NCI-H2227 (cell line): ENCODE results near the gene PTPRG.
"Not testable (repeated sequence)": the region's sequence is repeated elsewhere in the genome, so short reads cannot be mapped to it uniquely, and the experiment has no call there.

Experiments
- DNase-seq: peaks from one replicate; lab custom pipeline; 2025; ENCODE audit not compliant: unreplicated experiment; lab: John Stamatoyannopoulos, UW

PTPRG gene

DNA sequence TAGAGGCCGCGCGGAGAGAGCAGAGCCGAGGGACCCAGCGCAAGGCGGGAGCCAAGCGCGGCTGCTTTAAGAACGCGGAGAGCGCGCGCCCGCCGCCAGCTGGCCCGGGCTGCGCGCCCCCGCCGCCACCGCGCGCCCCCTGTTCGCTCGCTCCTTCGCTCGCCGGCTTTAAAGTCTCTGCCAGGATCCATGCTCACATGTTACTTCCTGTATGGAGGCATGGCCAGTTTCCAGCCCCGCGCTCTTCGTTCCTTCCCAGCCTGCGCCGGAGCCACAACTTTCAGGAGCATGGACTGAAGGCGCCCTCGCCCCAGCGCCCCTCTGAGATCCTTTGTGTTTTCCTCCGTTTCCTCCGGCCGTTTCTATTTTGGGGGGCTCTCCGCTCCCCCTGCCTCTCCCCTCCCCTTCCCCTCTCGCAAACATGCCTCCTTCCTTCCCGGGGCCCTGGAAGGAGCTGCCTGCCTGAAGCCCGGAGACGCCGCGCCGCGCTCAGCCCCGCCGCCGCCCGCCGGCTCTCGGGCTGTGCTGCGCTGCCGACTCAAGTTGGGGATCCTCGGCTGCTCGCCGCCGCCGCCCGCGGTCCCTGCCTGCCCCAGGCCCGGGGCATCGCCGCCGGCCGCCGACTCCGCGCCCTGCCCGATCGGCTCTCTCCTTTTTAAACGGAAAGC, at the start of gene PTPRG:
Gene PTPRG (plus strand): TSS at position 198 of the 668 bp plus-strand sequence. CDS start 717 bp downstream, outside the sequence.
- DNase-seq: peak; percentile 89

DNA sequence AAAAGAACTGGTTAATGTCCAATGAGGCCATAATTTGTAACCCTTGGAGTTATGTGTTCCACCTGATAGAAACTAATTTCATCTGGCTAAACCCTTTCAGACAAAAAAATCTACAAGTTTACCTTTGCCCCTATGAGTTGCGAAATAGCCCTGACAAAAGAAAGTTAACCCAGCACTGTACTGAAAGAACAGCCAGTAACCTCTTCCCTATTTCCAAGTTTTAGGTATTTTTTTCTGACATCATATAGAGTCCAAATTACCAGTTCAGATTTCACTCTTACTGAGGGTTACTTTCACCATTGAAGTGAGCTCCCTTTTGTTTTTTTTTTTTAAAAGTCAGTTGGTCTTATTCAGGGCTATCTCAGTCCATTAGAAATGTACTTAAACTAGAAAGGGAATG, 42.8 kb upstream of the PTPRG start:
- no peak for DNase-seq

DNA sequence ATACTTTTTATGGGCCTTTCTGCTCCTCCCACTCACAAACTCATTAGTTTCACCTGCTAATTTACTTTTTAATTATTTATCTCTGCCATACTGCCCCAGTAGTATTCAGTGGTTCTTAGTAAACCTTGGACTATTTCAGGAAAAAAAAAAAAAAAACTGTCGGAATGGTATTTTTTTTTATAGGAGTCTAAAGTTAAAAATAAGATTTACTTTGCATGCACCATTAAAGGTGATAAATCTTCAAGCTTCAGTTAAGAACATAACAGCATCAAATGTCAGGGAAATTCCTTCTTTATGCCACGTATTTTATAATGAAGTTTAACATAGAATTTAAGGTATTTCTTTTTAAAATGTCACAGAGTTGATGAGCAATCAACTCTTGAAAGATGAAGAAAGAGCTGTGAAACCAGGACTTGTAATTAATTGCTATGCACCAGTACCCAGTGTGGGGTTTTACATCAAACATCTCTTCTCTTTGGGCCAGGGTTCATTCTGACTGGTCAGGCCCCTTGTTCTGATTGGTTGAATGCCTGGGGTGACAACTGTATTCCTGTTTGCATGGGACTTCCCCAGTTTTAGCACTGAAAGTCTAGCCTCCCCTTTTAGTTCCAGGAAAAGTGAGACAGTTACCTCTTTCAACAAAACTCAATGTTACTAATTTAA, 40.3 kb upstream of the PTPRG start:
- no peak for DNase-seq

DNA sequence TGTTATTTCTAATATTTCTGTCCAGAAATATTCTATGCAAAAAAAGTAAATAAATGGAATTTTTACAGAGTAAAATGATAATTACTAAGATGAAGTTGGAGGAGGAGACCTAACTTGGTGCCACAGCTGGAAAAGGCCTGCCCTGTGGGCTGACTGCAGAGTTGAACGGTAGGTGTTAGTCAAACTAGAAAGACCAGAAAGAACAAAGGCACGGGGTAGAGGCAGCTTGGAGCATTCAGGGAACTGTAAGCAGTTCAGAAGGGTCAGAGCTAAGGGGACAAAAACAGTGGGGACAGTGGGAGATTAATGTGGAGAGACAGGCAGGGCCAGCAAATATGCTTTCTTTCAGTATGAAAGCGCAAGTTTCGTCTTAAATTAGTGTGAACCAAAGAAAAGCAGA, 39.3 kb upstream of the PTPRG start:
- DNase-seq: no peak

DNA sequence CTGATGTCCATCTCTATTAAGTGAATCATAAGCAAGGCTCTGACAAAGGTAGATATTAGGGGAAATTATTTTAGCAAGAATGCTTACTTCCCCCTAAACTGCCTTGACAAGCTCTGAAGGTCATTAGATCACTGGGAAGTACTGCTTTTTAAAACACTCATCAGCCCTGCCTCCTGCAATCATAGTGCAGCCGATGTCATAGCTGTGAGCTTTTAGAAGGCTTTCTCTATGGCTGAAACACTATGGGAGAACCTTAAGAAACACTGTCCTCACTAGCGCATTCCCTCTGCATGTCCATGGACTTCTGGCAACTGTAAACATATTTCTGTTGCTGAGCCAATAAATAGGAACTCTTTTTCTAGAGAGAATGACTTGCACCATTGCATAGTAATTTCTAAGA, 38.7 kb upstream of the PTPRG start:
- peak; percentile 28 for DNase-seq

DNA sequence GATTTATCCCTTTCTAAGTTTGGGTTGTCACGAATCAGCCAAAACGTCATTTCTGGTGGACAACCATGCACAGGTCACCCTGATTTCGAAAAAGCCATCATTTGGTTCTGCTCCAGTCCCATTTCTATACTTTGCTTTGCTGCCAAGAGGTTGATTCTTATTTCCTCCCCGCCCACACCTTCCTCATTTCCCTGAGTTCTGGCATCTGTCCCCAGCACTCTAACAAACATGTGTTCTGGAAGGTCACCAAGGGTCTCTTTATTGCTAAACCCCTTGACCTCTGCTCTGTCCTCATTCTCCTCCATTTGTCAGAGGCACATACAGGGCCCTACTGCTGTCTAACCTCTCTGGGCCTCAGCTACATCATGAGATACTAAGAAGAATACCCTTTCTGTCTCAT, 36.4 kb upstream of the PTPRG start:
- no peak for DNase-seq

DNA sequence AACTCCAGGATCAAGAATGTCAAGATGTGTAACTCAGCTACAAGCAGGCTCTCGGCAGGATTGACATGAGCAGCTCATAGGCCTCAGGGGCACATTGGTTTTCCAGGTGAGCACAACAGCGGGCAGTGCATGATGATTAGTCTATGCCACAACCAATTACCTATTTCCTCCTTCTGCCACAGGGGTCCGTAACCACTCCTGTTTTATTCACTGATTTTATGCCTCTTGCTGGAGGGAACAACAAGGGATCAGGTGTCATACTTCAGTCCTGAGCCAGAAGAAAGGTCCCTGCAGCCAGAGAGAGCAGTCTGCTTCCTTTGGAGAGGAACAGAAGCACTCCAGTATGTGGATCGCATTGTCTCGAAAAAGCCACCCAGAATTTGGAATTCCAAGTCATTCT, 35.1 kb upstream of the PTPRG start:
- no peak for DNase-seq

DNA sequence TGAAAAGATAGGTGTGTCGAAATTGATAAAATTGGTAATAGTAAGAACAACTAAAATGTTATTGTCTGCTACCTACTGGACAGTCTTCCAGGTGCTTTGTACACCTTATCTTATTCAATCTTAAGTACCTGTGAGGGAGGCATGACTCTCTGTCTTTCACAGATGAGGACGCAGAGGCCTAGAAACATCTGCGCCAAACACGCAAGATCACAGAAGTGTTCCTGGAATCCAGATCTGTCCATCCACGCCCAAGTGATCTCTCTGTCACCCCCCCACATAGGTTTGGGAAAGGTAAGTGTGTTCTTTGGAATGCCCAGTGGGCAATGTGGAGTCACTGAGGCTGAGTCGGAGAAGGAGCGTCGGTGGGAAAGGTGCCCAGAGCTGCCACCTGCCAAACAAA, 34.4 kb upstream of the PTPRG start:
- no peak for DNase-seq

DNA sequence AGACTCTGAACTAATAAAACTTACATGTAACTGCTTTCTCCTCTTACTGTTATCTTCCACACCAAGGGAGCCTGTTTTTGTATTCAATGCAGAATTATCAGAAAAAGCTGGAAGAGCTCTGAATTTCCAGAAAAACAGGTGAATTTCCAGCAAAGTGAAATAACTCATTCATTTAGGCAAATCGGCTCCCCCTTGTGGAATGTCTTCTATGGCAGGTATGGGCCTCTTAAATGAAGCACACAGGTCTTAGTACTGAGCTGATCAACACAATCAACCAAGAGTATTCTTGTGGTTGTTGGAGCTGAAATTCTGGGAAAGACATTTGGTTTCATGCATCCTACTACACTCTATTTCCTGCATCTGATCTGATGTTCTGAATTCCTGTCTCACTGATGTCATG, 31.0 kb upstream of the PTPRG start:
- peak; percentile 5 for DNase-seq

DNA sequence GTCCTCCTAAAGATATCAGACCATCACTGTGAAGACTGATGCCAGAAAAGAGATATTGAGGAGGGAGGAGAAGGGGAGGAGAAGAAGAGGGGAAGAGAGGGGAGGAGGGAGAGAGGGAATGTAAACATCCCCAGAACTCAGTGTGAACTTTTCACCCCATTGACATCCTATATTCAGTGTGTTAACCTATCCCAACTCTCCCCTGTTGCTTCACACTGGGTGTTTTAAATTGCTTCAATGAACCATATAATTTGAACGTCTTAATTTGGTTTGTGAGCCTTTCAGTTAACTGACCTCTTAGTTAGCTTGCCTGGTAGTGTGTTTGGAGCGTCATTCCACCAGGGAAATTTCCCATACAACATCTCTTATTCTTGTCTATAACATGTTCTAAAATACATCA, 29.8 kb upstream of the PTPRG start:
- peak; percentile 11 for DNase-seq

DNA sequence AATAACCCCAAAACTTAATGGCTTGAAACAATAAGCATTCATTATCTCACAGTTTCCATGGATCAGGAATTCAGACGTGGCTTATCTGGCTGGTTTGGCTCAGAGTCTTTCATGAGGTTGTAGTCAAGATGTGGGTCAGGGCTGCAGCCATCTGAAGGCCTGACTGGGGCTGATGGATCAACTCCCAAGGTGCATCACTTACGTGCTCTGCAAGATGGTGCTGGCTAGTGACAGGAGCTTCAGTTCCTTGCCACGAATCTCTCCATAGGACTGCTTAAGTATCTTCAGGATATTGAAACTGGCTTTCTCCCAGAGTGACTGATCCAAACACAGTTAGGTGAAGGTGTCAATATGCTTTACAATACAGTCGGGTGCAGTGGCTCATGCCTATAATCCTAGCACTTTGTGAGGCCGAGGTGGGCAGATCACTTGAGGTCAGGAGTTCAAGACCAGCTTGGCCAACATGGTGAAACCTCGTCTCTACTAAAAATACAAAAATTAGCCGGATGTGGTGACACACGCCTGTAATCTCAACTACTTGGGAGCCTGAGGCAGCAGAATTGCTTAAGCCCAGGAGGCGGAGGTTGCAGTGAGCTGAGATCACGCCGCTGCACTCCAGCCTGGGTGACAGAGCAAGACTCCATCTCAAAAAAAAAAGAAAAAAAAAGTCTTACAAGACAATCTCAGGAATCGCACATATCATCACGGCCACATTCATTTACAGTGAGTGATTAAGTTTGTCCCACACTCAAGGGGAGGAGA, 28.5 kb upstream of the PTPRG start:
- no peak for DNase-seq

DNA sequence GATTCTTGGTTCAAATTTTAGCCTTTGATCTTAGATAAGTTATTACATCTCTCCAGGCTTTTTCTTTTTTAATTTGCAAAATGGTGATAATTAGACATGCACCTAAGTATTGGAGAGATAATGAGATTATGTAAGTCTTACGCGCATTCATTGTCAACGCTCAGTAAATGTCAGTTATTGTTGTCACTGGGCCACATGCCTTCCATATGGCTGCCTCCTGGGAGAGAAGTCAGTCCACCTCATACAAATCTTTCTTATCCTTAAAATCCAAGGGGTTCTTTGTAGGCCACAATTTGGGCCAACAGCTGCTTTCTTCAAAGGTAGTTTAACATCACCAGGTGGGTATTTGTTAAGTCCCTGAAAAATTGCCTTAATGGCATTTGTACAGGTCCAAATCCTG, 25.5 kb upstream of the PTPRG start:
- no peak for DNase-seq

DNA sequence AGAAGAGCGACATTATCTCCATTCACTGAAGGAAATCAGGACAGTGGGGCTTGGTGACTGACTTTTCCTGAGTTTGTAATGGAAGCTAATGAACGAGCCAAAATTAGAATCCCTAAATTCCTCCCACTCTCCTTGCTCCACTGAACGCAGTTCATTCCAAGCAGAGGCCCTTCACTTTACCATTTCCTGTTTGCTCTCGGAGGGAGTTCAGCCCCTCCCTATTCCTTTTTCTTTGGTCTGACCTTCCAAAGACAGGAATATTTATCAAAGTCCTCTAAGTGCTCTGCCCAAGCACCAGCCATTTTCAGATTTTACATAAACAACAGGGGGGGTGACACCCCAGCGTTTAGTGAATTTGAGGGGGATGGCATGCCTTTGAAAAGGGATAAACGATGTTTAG, 24.0 kb upstream of the PTPRG start:
- DNase-seq: peak; percentile 39

DNA sequence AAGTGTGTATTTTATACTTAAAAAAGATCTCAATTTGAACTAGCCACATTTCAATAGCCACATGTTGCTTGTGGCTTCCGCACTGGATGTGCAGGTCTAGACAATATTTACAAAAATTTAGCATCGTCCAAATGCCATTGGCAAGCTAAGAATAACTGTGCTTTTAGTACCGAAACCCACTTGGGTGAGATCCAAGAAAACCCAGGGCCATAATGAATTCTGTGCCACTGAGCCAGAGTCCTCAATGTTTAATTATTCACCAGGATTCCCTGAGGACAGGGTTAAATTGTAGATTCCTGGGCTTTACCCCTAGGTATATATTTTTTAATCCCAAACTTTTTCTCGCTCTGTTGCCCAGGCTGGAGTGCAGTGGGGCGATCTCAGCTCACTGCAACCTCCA, 22.9 kb upstream of the PTPRG start:
- no peak for DNase-seq

DNA sequence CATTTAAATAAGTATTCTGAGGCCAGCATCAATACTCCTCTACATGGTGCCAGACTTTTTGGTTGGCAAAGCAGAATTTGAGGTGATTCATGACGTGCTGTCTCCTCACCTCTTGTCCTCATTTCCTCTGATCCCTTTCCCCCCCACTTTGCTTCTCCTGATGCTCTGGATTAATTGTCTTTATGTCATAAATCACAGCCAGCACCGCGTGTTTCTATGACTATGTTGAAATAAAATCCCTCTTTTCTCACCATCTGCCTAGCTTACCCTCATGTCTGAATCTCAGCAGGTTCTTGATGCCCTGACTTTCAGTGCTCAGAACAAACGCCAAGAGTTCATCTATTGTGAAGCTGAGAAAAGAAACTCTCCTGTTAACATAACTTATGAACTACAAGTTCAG, 19.7 kb upstream of the PTPRG start:
- no peak for DNase-seq

DNA sequence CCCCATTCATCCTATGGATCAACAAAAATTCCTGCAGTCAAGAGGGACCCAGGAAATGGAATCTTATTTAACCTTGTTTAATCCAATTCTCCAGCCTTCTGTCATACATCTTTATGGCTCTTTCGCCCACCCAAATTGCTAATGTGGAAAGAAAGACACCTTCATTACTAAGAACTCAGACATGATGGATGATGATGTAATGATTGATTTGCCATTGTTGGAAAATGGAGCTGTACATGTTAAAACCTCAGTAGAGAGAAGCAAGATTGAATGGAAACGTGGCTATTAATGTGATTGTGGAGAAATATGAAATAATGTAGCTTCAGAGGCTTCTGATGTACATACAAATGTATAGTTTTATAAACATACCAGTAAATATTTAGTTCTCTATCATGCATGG, 15.7 kb upstream of the PTPRG start:
- no peak for DNase-seq

DNA sequence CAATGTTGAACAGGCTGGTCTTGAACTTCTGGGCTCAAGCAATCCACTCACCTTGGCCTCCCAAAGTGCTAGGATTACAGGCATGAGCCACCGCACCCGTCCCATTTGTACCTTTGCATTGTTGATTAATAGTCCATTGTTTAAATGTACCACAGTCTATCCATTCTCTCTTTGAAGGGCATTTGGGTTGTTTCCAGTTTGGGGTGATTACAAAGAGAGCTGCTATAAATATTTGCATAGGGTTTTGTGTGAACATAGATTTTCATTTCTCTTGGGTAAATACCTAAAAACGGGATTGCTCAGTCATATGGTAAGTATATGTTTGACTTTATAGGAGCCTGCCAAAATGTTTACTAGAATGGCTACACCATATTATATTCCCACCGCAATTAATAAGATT, 13.7 kb upstream of the PTPRG start:
- DNase-seq: no peak

DNA sequence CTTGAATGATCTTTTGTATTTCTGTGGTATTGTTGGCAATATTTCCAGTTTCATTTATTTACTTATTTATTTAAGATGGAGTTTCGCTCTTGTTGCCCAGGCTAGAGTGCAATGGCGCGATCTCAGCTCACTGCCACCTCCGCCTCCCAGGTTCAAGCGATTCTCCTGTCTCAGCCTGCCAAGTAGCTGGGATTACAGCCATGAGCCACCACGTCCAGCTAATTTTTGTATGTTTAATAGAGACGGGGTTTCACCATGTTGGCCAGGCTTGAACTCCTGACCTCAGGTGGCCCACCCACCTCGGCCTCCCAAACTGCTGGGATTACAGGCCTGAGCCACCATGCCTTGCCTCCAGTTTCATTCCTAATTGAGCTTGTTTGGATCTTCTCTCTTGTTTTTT, 8.7 kb upstream of the PTPRG start:
- not testable (repeated sequence) for DNase-seq

DNA sequence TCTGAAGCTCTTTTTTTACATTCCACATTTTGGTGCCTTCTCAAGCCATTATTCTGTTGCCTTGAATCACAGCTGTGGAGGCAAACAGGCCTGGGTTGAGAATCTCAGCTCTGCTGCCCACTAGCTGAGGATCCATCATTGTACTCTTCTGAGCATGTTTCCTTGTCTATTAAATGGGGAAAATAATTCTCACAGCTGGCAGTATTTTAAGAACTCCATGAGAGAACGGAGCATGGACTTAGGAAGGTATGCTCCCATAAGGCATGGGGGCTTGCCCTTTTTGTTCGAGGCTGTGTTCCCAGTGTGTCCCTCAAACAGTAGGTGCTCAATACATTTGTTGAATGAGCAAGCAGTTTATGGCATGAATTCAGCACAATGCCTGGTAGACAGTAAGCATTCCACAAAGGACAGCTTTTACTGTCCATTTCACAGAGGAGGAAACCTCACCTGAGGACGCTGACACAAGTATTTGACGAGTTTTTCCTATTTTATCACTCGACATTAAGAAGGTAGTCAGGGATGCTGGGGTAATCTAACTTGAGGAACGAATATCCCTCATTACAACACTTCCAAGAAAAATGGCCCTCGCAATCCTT, 2.1 kb upstream of the PTPRG start:
- peak; percentile 1 for DNase-seq

DNA sequence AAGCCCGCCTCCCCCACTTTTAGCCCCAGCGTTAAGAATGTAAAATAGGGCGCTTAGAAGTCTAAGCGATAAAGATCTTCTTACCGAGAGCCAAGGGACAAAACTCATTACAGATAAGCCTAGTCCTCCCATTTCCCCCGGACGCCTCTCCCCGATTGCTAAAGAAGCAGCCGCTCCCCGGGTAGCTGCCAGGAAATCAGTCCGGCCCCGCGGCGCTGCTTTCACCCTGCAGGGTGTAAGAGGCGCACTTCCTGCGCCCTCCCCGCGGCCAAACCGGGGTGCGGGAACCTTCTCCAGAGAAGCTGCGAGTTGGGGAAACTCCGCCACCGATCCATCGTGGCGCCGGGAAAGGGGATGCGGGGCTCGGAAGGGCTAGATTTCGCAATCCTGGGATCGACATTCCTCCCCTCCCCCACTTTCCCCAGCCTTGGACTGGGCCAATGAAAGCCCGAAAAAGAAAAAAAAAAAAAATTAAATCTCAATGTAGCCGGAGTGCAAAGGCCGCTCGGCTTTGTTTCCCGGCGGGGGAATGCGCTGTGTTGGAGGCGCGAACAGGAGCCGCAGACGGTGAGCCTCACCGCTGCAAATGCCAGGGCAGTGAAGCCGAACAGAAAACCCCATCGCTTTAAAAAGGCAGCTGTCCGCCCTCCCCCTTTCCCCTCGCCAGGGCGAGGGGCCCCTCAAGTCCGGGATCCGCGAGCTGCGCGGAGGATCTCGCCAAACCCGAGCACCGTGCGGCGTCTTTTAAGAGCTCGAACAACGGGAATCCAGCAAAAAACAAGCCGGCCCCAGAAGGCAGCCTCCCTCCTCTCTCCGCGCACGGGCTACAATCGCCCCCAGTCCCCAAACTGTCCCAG, 626 bp upstream of the PTPRG start:
- DNase-seq: peak; percentile 83
